K562 (cell line): ENCODE data around the gene HSPB6. TPM values are rescaled to one million over a fixed set of nuclear protein-coding genes. Genes with fewer than 3 reads are reported as not detected.

ENCODE experiments used
- BCOR ChIP-seq: fragments of 450-650 bp; IDR thresholded peaks from 2 replicates; pipeline ENCODE4 v1.6.1; 2016
- CHD7 ChIP-seq: fragments of 200-600 bp; sonication (generic); IDR thresholded peaks from one replicate; pipeline ENCODE4 v1.6.1; 2012; ENCODE audit warnings: mild to moderate bottlenecking, low read depth, low read length, inconsistent platforms
- E2F5 ChIP-seq: sonication (generic); formaldehyde crosslinking; IDR thresholded peaks from 2 replicates; pipeline ENCODE4 v1.8.0; 2022; ENCODE audit warnings: mild to moderate bottlenecking, missing genetic modification reagents
- FOXK2 ChIP-seq, 2 experiments: fragments of 450-650 bp; IDR thresholded peaks in 1 of 2; conservative IDR thresholded peaks in 1 of 2; 2 replicates each; pipeline ENCODE4 v1.6.1; 2016; ENCODE audit warnings: low read depth in 2 of 2, mild to moderate bottlenecking in 1 of 2
- MCM7 ChIP-seq, 2 experiments: fragments of 450-650 bp; IDR thresholded peaks; 2 replicates each; pipeline ENCODE4 v1.6.1; 2016 to 2018
- RB1 ChIP-seq: fragments of 450-650 bp; IDR thresholded peaks from 2 replicates; pipeline ENCODE4 v1.6.1; 2017; ENCODE audit warnings: low read depth, mild to moderate bottlenecking
- SAP30 ChIP-seq: fragments of 200-600 bp; sonication (generic); IDR thresholded peaks from 2 replicates; pipeline ENCODE4 v1.6.1; 2012; ENCODE audit warnings: borderline replicate concordance, low read depth, mild to moderate bottlenecking, moderate library complexity, low read length, control low read depth, inconsistent platforms; ENCODE audit not compliant: insufficient read depth, poor library complexity, severe bottlenecking
- ZNF584 ChIP-seq: fragments of 200-800 bp; sonication (Bioruptor generic); IDR thresholded peaks from 2 replicates; pipeline ENCODE4 v1.6.1; 2016; ENCODE audit warnings: low read depth, mild to moderate bottlenecking, missing genetic modification characterization, missing compliant biosample characterization
- polyA plus RNA-seq, 8 experiments: library from polyadenylated mRNA; depleted of rRNA in 4 of 8; stranded (reverse) in 5 of 8; unstranded in 3 of 8; fragments of >200 nt; fragmentation: Nextera tagmentation in 2 of 8; fragmentation: Illumina TruSeq in 1 of 8; extraction: Ambion mirVana in 2 of 8; extraction: Trizol in 1 of 8; gene quantifications; 2 replicates each; pipeline versions ENCODE4 v1.2.1 to v1.2.3, GENCODE V29; 2011 to 2014; ENCODE audit warnings: inconsistent platforms in 1 of 8, missing spikeins in 1 of 8
- total RNA-seq, 7 experiments: library from RNA; depleted of rRNA in 6 of 7; stranded (reverse); fragments of >200 nt in 6 of 7; fragmentation: Illumina TruSeq in 2 of 7; extraction: Trizol in 2 of 7; gene quantifications; 2 replicates each; pipeline versions ENCODE4 v1.2.1 to v1.2.3, GENCODE V29; 2011 to 2021; ENCODE audit warnings: low replicate concordance in 1 of 7
- TF ChIP-seq, protein P1 (sequence below): fragments of 450-650 bp; IDR thresholded peaks from 2 replicates; pipeline ENCODE4 v1.6.1; 2014; ENCODE audit warnings: low read depth, mild to moderate bottlenecking, moderate library complexity, borderline replicate concordance

The HSPB6 gene
- total and polyA plus RNA-seq, 9 of the 15 experiments (the other 6 are each of a cell fraction or from before 2014, with no cell fraction given): 0.55 TPM; not detected in 8

DNA sequence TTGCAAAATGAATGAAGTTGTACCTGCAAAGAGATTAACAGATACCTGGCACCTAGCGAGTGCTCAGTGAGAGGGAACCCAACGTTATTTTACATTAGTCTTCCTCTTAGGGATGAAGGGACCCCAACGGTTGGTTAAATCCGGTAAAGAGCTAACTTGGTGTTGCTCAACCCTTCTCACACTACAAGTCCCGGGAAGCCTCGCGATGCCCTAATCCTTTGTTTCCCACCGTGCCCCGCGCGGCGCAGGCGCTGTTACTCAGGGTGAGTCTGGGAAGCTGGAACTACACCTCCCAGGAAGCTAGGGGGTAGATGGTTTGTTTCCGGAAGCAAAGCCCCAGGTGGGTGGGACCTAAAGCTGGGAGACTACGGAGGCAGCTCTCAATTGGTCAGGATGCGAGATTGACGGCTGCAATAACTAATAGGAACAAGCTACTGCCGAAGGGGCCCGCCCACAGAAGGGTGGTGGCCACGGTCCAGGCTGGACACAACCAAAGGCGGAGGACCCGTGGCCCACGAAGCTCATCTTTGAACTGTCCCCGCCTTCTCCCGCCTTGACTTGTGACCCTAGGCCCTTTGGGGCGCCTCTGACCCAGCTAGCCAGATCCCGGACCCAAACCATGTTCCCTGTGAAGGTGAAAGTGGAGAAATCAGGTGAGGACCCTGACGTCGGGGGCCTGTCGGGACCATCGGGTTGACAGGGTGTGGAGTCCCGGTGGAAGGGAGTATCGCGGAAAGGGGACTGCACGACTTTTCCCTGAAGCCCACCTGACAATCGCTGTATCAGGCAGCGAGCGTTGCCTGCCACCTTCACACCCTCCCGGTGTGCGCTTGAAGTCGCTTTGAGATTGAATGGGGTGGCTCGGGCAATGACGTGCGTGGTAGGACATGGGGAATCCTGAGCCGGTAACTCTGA, 8.5 kb downstream of the HSPB6 start, which contains the start of gene LIN37 (continued):
- TF ChIP-seq, protein P1, sequence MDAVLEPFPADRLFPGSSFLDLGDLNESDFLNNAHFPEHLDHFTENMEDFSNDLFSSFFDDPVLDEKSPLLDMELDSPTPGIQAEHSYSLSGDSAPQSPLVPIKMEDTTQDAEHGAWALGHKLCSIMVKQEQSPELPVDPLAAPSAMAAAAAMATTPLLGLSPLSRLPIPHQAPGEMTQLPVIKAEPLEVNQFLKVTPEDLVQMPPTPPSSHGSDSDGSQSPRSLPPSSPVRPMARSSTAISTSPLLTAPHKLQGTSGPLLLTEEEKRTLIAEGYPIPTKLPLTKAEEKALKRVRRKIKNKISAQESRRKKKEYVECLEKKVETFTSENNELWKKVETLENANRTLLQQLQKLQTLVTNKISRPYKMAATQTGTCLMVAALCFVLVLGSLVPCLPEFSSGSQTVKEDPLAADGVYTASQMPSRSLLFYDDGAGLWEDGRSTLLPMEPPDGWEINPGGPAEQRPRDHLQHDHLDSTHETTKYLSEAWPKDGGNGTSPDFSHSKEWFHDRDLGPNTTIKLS: peak; percentile 95
- TF ChIP-seq E2F5 (CRISPR knock-in tag) (no peak), SAP30 (peak; percentile 63), MCM7 (IDR thresholded peaks at IDR 0.05) (no peak), ZNF584 (CRISPR knock-in tag) (no peak), RB1 (no peak), BCOR (no peak), FOXK2 (conservative IDR thresholded peaks at IDR 0.05 in 1 of 2, IDR thresholded peaks at IDR 0.05 in 1 of 2; ENCODE audit: low read depth in 2 of 2) (peak; percentile 94 to 97), CHD7 (no peak)
